ENCODE data around the gene EFEMP2.
"Not testable (repeated sequence)": the region's sequence is repeated elsewhere in the genome, so short reads cannot be mapped to it uniquely, and the experiment has no call there.

Gene EFEMP2

GRCh38 chr11:65833297-65834030, 39.1 kb downstream of the EFEMP2 start, which contains the start of gene SNX32:
SNX32 (plus strand) TSS chr11:65833963; CDS start chr11:65834066, 103 bp downstream.
- peak; percentile 100 for ATAC-seq
- TF ChIP-seq ZFP30 (CRISPR knock-in tag; IDR thresholded peaks at IDR 0.05) (no peak), PATZ1 (CRISPR knock-in tag; IDR thresholded peaks at IDR 0.05; ENCODE audit: borderline replicate concordance) (no peak), ZNF8 (CRISPR knock-in tag; IDR thresholded peaks at IDR 0.05) (no peak), ZNF70 (CRISPR knock-in tag; IDR thresholded peaks at IDR 0.05) (no peak), CREB5 (CRISPR knock-in tag; IDR thresholded peaks at IDR 0.05; ENCODE audit: low read depth) (no peak), BACH2 (CRISPR knock-in tag; IDR thresholded peaks at IDR 0.05; ENCODE audit: borderline replicate concordance) (no peak), RARB (CRISPR knock-in tag; IDR thresholded peaks at IDR 0.05) (no peak), ZC3H10 (CRISPR knock-in tag; IDR thresholded peaks at IDR 0.05) (no peak), ESRRG (CRISPR knock-in tag; IDR thresholded peaks at IDR 0.05) (no peak), ARNTL (CRISPR knock-in tag; IDR thresholded peaks at IDR 0.05; ENCODE audit: borderline replicate concordance, low read depth) (no peak), TSHZ2 (CRISPR knock-in tag; IDR thresholded peaks at IDR 0.05) (no peak), CSDC2 (CRISPR knock-in tag; IDR thresholded peaks at IDR 0.05) (no peak), ZFP3 (CRISPR knock-in tag; IDR thresholded peaks at IDR 0.05) (no peak), ZNF565 (CRISPR knock-in tag; conservative IDR thresholded peaks at IDR 0.05; ENCODE audit: low read depth) (no peak)
- TF ChIP-seq, protein P1, sequence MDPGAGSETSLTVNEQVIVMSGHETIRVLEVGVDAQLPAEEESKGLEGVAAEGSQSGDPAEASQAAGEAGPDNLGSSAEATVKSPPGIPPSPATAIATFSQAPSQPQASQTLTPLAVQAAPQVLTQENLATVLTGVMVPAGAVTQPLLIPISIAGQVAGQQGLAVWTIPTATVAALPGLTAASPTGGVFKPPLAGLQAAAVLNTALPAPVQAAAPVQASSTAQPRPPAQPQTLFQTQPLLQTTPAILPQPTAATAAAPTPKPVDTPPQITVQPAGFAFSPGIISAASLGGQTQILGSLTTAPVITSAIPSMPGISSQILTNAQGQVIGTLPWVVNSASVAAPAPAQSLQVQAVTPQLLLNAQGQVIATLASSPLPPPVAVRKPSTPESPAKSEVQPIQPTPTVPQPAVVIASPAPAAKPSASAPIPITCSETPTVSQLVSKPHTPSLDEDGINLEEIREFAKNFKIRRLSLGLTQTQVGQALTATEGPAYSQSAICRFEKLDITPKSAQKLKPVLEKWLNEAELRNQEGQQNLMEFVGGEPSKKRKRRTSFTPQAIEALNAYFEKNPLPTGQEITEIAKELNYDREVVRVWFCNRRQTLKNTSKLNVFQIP (CRISPR knock-in tag; IDR thresholded peaks at IDR 0.05; ENCODE audit: borderline replicate concordance, low read depth): no peak

DNA sequence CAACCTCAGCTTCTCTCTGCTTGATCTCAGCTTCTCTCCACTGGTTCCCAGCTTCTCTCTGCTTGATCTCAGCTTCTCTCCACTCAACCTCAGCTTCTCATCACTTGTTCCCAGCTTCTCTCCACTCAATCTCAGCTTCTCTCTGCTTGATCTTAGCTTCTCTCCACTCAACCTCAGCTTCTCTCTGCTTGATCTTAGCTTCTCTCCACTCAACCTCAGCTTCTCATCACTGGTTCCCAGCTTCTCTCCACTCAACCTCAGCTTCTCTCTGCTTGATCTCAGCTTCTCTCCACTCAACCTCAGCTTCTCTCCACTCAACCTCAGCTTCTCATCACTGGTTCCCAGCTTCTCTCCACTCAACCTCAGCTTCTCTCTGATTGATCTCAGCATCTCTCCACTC, 40.4 kb downstream of the EFEMP2 start:
- not testable (repeated sequence) for ATAC-seq

- ATAC-seq: no peak
- TF ChIP-seq ZNF565 (CRISPR knock-in tag; conservative IDR thresholded peaks at IDR 0.05; ENCODE audit: low read depth) (no peak), ISL1 (CRISPR knock-in tag; IDR thresholded peaks at IDR 0.05) (no peak), ZC3H10 (CRISPR knock-in tag; IDR thresholded peaks at IDR 0.05) (no peak), BACH2 (CRISPR knock-in tag; IDR thresholded peaks at IDR 0.05; ENCODE audit: borderline replicate concordance) (no peak), SNAI2 (CRISPR knock-in tag; IDR thresholded peaks at IDR 0.05) (no peak), TOX (CRISPR knock-in tag; IDR thresholded peaks at IDR 0.05; ENCODE audit: borderline replicate concordance) (no peak), ESRRG (CRISPR knock-in tag; IDR thresholded peaks at IDR 0.05) (no peak), ARNTL (CRISPR knock-in tag; IDR thresholded peaks at IDR 0.05; ENCODE audit: borderline replicate concordance, low read depth) (no peak), ZFP3 (CRISPR knock-in tag; IDR thresholded peaks at IDR 0.05) (no peak)
- TF ChIP-seq, protein P1 (CRISPR knock-in tag; IDR thresholded peaks at IDR 0.05; ENCODE audit: borderline replicate concordance, low read depth): no peak
Observed at GRCh38 chr11:65829459-65829858, 43.1 kb downstream of the EFEMP2 start.
